HEK293 (cell line): ENCODE results near the gene MAS1.

Experiments used
- CTCF ChIP-seq: fragments of 450-650 bp; formaldehyde crosslinking; IDR thresholded peaks from 2 replicates; pipeline ENCODE4 v1.5.1; 2016; ENCODE audit warnings: missing biosample characterization, missing genetic modification characterization
- PATZ1 ChIP-seq: fragments of 450-650 bp; formaldehyde crosslinking; IDR thresholded peaks from 2 replicates; pipeline ENCODE4 v1.5.1; 2016; ENCODE audit warnings: missing biosample characterization, missing genetic modification characterization
- REST ChIP-seq: fragments of 450-650 bp; formaldehyde crosslinking; IDR thresholded peaks from 2 replicates; pipeline ENCODE4 v1.5.1; 2016; ENCODE audit warnings: missing biosample characterization, missing genetic modification characterization
- SALL2 ChIP-seq: fragments of 450-650 bp; formaldehyde crosslinking; IDR thresholded peaks from 2 replicates; pipeline ENCODE4 v1.5.0; 2017; ENCODE audit warnings: missing biosample characterization, mild to moderate bottlenecking, missing genetic modification characterization, borderline replicate concordance
- TRIM28 ChIP-seq: IDR thresholded peaks from 2 replicates; pipeline ENCODE4 v1.6.1; 2011; ENCODE audit warnings: low read length, control low read depth, borderline replicate concordance
- ZNF24 ChIP-seq: fragments of 450-650 bp; formaldehyde crosslinking; IDR thresholded peaks from 2 replicates; pipeline ENCODE4 v1.5.1; 2016; ENCODE audit warnings: missing biosample characterization, missing genetic modification characterization
- ZNF510 ChIP-seq: fragments of 450-650 bp; formaldehyde crosslinking; IDR thresholded peaks from 2 replicates; pipeline ENCODE4 v1.5.1; 2018; ENCODE audit warnings: mild to moderate bottlenecking, missing genetic modification characterization, missing biosample characterization; ENCODE audit not compliant: insufficient replicate concordance
- ZNF580 ChIP-seq: fragments of 450-650 bp; formaldehyde crosslinking; IDR thresholded peaks from 2 replicates; pipeline ENCODE4 v1.5.1; 2016; ENCODE audit warnings: missing biosample characterization, missing genetic modification characterization

GRCh38 chr6:159894991-159895390 lies 4.2 kb downstream of the MAS1 start:
- TF ChIP-seq CTCF (tag by site-specific recombination) = no peak
- no peak for TF ChIP-seq ZNF510 (tag by site-specific recombination)
- no peak for TF ChIP-seq REST (tag by site-specific recombination)
- TF ChIP-seq TRIM28 = no peak
- TF ChIP-seq ZNF580 (tag by site-specific recombination) = no peak
- TF ChIP-seq PATZ1 = no peak
- no peak for TF ChIP-seq ZNF24 (tag by site-specific recombination)
- no peak for TF ChIP-seq SALL2 (tag by site-specific recombination)
